Measurements from ENCODE around the gene IQSEC3. TPM values are rescaled to one million over a fixed set of nuclear protein-coding genes. Genes with fewer than 3 reads are reported as not detected.

IQSEC3 gene
- total and polyA plus RNA-seq, 2 of the 13 experiments (the other 11 are each of a cell fraction or from before 2014, with no cell fraction given) = not detected

DNA sequence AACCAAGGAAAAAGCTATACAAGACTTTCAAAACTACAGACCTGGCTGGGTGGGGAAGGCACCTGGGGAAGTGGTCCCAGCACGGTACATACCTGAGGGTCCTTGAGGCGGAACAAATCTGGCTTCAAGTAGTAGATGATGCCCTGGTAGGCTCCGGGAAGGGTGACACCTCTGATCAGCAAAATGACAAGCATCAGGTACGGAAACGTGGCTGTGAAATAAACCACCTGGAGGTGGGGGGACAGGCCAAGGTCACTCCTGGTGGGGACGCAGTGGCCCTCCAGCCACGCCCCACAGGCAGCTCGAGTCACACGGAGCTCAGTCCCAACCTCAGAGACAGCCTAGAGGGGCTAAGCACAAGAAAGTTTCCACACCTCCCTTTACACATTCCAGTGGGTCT lies 132.1 kb downstream of the IQSEC3 start:
- Histone ChIP-seq H3K4me3 (replicated peaks in 1 of 3; ENCODE audit: insufficient read depth in 1 of 3, low read depth in 2 of 3, low read length in 3 of 3) (no peak overlapping the region), H3K27me3 (ENCODE audit: control insufficient read depth in 1 of 2, insufficient read depth in 2 of 2, low read length in 2 of 2) (no peaks in the 10 kb centered on the region; a peak in 1 of 5 replicates), H3K9me3 (ENCODE audit: low read length) (no peaks in the 10 kb centered on the region), H3K4me2 (ENCODE audit: low read depth, low read length) (no peak overlapping the region), H2AFZ (ENCODE audit: low read length) (no peak overlapping the region), H3K79me2 (ENCODE audit: insufficient read depth, low read length) (no peaks in the 10 kb centered on the region), H3K9ac (ENCODE audit: insufficient read depth, low read depth, low read length) (no peak overlapping the region), H4K20me1 (ENCODE audit: insufficient read depth, low read length) (no peaks in the 10 kb centered on the region), H3K27ac (ENCODE audit: extremely low read length, insufficient read depth, low read length) (no peak overlapping the region), H3K4me1 (ENCODE audit: insufficient read depth, low read length) (no peaks in the 10 kb centered on the region), H3K36me3 (replicated peaks in 1 of 2; ENCODE audit: control insufficient read depth in 1 of 2, insufficient read depth in 2 of 2, low read length in 2 of 2) (no peaks in the 10 kb centered on the region)
- intact Hi-C loops (cut with micrococcal nuclease; ENCODE audit: unreplicated experiment) = no loop called here
- ChIA-PET CTCF (ENCODE audit: low intra/inter-chr PET ratio, low total read pairs) (no interaction called here), POLR2A (interaction anchor here (0.9 kb wide), 1 partner anchor 14 kb away, joined by 4 read pairs; no protein-coding TSS in a partner anchor)
- DNase-seq (ENCODE audit: low spot score) (no peak), FAIRE-seq (no peak), ATAC-seq (no peak)
- TF ChIP-seq JUND (CRISPR knock-in tag; IDR thresholded peaks at IDR 0.05) = no peak
- TF ChIP-seq ZNF841 (CRISPR knock-in tag; IDR thresholded peaks at IDR 0.05; ENCODE audit: borderline replicate concordance) = no peak
- TF ChIP-seq, protein P1, sequence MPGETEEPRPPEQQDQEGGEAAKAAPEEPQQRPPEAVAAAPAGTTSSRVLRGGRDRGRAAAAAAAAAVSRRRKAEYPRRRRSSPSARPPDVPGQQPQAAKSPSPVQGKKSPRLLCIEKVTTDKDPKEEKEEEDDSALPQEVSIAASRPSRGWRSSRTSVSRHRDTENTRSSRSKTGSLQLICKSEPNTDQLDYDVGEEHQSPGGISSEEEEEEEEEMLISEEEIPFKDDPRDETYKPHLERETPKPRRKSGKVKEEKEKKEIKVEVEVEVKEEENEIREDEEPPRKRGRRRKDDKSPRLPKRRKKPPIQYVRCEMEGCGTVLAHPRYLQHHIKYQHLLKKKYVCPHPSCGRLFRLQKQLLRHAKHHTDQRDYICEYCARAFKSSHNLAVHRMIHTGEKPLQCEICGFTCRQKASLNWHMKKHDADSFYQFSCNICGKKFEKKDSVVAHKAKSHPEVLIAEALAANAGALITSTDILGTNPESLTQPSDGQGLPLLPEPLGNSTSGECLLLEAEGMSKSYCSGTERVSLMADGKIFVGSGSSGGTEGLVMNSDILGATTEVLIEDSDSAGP (CRISPR knock-in tag; IDR thresholded peaks at IDR 0.05; ENCODE audit: borderline replicate concordance) = no peak
- no peak for TF ChIP-seq NR1H2 (CRISPR knock-in tag; IDR thresholded peaks at IDR 0.05; ENCODE audit: borderline replicate concordance, low read depth)
- no peak for TF ChIP-seq ZNF557 (CRISPR knock-in tag; IDR thresholded peaks at IDR 0.05)
- TF ChIP-seq FOSL1 (CRISPR knock-in tag; IDR thresholded peaks at IDR 0.05; ENCODE audit: borderline replicate concordance) = no peak
- no peak for TF ChIP-seq ZNF816 (CRISPR knock-in tag; IDR thresholded peaks at IDR 0.05; ENCODE audit: borderline replicate concordance)
- no peak for TF ChIP-seq POLR2AphosphoS2 (IDR thresholded peaks at IDR 0.05; ENCODE audit: low read depth, low read length)
- no peak for TF ChIP-seq ZNF558 (CRISPR knock-in tag; IDR thresholded peaks at IDR 0.05; ENCODE audit: borderline replicate concordance)
- TF ChIP-seq ZNF761 (CRISPR knock-in tag; conservative IDR thresholded peaks at IDR 0.05) = no peak
- TF ChIP-seq ZNF460 (CRISPR knock-in tag; IDR thresholded peaks at IDR 0.05; ENCODE audit: borderline replicate concordance) = no peak
- TF ChIP-seq ZNF282 (IDR thresholded peaks at IDR 0.05; ENCODE audit: partially characterized antibody) = no peak
- in situ Hi-C loops (cut with HindIII; ENCODE audit: extremely low pct_ligation_motif_present, low pct_unique_long_range_greater_than_20kb) = no loop called here
- BruUV-seq (replicated peaks) = no TSS peak
- WGBS (ENCODE audit: low lambda C conversion rate) = 83% methylated on average over 9 of the region's 9 CpGs
